ENCODE results near the gene TEX2.
"Not testable (repeated sequence)": the region's sequence is repeated elsewhere in the genome, so short reads cannot be mapped to it uniquely, and the experiment has no call there.

The TEX2 gene

DNA sequence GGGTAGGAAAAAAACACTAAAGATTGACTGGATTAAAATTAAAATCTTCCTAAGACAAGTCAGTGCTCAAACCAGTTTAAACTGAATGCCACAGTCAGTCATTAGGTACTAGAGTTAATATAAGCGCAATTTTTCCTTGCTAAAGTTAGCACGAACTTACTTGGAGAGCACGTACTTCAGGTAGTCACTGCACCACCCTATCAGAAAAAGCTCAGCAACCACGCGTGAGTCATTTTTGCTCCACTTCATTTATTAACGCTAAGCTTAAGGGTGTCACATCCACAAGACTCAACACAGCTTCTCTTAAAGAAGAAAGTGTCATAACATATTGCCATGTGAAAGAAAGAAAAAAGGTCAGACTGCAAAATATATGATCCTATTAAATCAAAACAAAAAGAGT lies 53.1 kb downstream of the TEX2 start:
- H2BK120ac ChIP-seq (ENCODE audit: low read depth, low read length): no peak overlapping the region
- no peak overlapping the region for H2AK5ac ChIP-seq (ENCODE audit: low read length, severe bottlenecking)
- H3K9me3 ChIP-seq (ENCODE audit: control insufficient read depth, low read length): no peaks in the 10 kb centered on the region
- no peak overlapping the region for H3K9ac ChIP-seq (ENCODE audit: low read length)
- H3K18ac ChIP-seq (ENCODE audit: low read depth in 1 of 2, low read length in 2 of 2): no peak overlapping the region
- no peak overlapping the region for H2BK12ac ChIP-seq (ENCODE audit: low read length in 2 of 2)
- H3K36me3 ChIP-seq (ENCODE audit: control insufficient read depth in 1 of 2, insufficient read depth in 2 of 2, low read depth in 1 of 2, low read length in 2 of 2): peaks cover 3 to 17% of the 10 kb centered on the region in 2 experiments
- no peak overlapping the region for H2AFZ ChIP-seq (ENCODE audit: low read depth, low read length)
- no peak overlapping the region for H3K4me3 ChIP-seq (ENCODE audit: insufficient read depth in 1 of 2, low read depth in 1 of 2, low read length in 2 of 2)
- no peak overlapping the region for H3K27ac ChIP-seq (ENCODE audit: low read length, poor library complexity, severe bottlenecking)
- peaks cover 14% of the 10 kb centered on the region for H3K4me1 ChIP-seq (ENCODE audit: control insufficient read depth, insufficient read depth, low read depth, low read length)
- no peak overlapping the region for H3K23ac ChIP-seq (ENCODE audit: low read length in 2 of 2)
- no peak overlapping the region for H2BK5ac ChIP-seq (ENCODE audit: low read depth, low read length, poor library complexity, severe bottlenecking)
- no peak for DNase-seq
- peaks cover 16% of the 10 kb centered on the region for H3K79me1 ChIP-seq (replicated peaks; ENCODE audit: low read length, poor library complexity, severe bottlenecking)
- H3K27me3 ChIP-seq (ENCODE audit: control insufficient read depth in 1 of 2, insufficient read depth in 1 of 2, low read length in 2 of 2): no peaks in the 10 kb centered on the region
- no peak overlapping the region for H4K91ac ChIP-seq (ENCODE audit: low read length)
- no peak overlapping the region for H3K4me2 ChIP-seq (ENCODE audit: low read length, poor library complexity, severe bottlenecking)
- 99% methylated on average over 4 of the region's 6 CpGs for WGBS
- H2BK15ac ChIP-seq (ENCODE audit: low read depth, poor library complexity, severe bottlenecking): no peak overlapping the region
- H3K14ac ChIP-seq (ENCODE audit: low read length in 2 of 2): no peak overlapping the region
- H3K4ac ChIP-seq (ENCODE audit: low read depth in 1 of 2, low read length in 2 of 2): no peak overlapping the region
- no peak overlapping the region for H4K8ac ChIP-seq (ENCODE audit: low read length)

DNA sequence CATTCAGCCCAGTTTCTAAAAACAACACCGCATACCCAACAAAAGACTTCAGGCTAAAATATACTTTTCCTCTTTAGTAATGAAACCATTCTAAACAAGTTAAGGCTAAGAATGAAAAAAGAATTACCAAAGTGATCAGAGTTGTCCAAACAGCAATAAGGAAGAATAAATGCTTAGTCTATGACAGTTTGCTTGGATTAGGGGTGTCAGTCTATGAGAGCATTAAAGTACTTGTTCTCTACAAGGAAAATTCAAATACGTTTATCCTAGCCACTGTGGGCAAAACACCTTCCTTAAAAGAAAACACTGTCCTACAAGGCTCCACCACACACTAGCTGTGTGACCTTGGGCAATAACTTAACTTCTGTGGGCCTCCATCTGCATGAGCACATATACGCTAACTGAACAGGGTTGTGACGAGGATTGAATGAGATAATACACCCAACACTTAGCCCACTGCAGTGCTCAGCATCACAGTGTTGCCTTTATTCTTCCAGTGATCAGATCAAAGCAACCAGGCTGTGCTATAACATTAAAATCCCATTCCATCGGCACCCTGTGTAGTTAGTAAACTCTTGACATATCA lies 53.6 kb downstream of the TEX2 start:
- Histone ChIP-seq H3K27ac (ENCODE audit: low read length, poor library complexity, severe bottlenecking) (no peak overlapping the region), H3K4ac (ENCODE audit: low read depth in 1 of 2, low read length in 2 of 2) (no peak overlapping the region), H3K9me3 (ENCODE audit: control insufficient read depth, low read length) (no peaks in the 10 kb centered on the region), H2BK12ac (ENCODE audit: low read length in 2 of 2) (no peak overlapping the region), H3K27me3 (ENCODE audit: control insufficient read depth in 1 of 2, insufficient read depth in 1 of 2, low read length in 2 of 2) (no peaks in the 10 kb centered on the region), H3K23ac (ENCODE audit: low read length in 2 of 2) (no peak overlapping the region), H3K9ac (ENCODE audit: low read length) (no peak overlapping the region), H2BK5ac (ENCODE audit: low read depth, low read length, poor library complexity, severe bottlenecking) (no peak overlapping the region), H3K79me1 (replicated peaks; ENCODE audit: low read length, poor library complexity, severe bottlenecking) (peaks cover 16% of the 10 kb centered on the region), H2AK5ac (ENCODE audit: low read length, severe bottlenecking) (peak overlapping the region; percentile 14), H2BK120ac (ENCODE audit: low read depth, low read length) (no peak overlapping the region), H4K8ac (ENCODE audit: low read length) (no peak overlapping the region), H2AFZ (ENCODE audit: low read depth, low read length) (no peak overlapping the region), H3K4me2 (ENCODE audit: low read length, poor library complexity, severe bottlenecking) (no peak overlapping the region), H3K36me3 (ENCODE audit: control insufficient read depth in 1 of 2, insufficient read depth in 2 of 2, low read depth in 1 of 2, low read length in 2 of 2) (peaks cover 3 to 17% of the 10 kb centered on the region in 2 experiments), H3K14ac (ENCODE audit: low read length in 2 of 2) (no peak overlapping the region), H3K4me1 (ENCODE audit: control insufficient read depth, insufficient read depth, low read depth, low read length) (peaks cover 10% of the 10 kb centered on the region), H2BK15ac (ENCODE audit: low read depth, poor library complexity, severe bottlenecking) (no peak overlapping the region), H4K91ac (ENCODE audit: low read length) (no peak overlapping the region), H3K18ac (ENCODE audit: low read depth in 1 of 2, low read length in 2 of 2) (no peak overlapping the region), H3K4me3 (ENCODE audit: insufficient read depth in 1 of 2, low read depth in 1 of 2, low read length in 2 of 2) (no peak overlapping the region)
- WGBS: 91% methylated on average over 3 of the region's 5 CpGs
- no peak for DNase-seq

DNA sequence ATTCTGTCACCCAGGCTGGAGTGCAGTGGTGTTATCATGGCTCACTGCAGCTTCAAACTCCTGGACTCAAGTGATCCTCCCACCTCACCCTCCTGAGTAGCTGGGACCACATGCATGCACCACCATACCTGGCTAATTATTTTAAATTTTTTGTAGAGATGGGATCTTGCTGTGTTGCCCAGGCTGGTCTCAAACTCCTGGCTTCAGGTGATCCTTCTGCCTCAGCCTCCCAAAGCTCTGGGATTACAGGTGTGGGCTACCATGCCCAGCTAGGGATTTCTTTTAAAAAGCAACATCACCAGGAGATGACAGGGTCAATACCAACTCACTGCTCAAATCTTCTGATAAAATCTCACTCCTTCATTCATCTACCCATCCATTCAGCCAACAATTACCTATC lies 54.4 kb downstream of the TEX2 start:
- H3K9ac ChIP-seq (ENCODE audit: low read length); H3K14ac ChIP-seq (ENCODE audit: low read length in 2 of 2); H3K4me1 ChIP-seq (ENCODE audit: control insufficient read depth, insufficient read depth, low read depth, low read length); DNase-seq; H3K27ac ChIP-seq (ENCODE audit: low read length, poor library complexity, severe bottlenecking); H2BK120ac ChIP-seq (ENCODE audit: low read depth, low read length); H3K4ac ChIP-seq (ENCODE audit: low read depth in 1 of 2, low read length in 2 of 2); H3K23ac ChIP-seq (ENCODE audit: low read length in 2 of 2); H2AFZ ChIP-seq (ENCODE audit: low read depth, low read length); H2AK5ac ChIP-seq (ENCODE audit: low read length, severe bottlenecking); H2BK5ac ChIP-seq (ENCODE audit: low read depth, low read length, poor library complexity, severe bottlenecking); H3K18ac ChIP-seq (ENCODE audit: low read depth in 1 of 2, low read length in 2 of 2); H3K4me2 ChIP-seq (ENCODE audit: low read length, poor library complexity, severe bottlenecking); H3K9me3 ChIP-seq (ENCODE audit: control insufficient read depth, low read length); H3K27me3 ChIP-seq (ENCODE audit: control insufficient read depth in 1 of 2, insufficient read depth in 1 of 2, low read length in 2 of 2); H4K91ac ChIP-seq (ENCODE audit: low read length); H4K8ac ChIP-seq (ENCODE audit: low read length); H2BK15ac ChIP-seq (ENCODE audit: low read depth, poor library complexity, severe bottlenecking); H3K4me3 ChIP-seq (ENCODE audit: insufficient read depth in 1 of 2, low read depth in 1 of 2, low read length in 2 of 2); H2BK12ac ChIP-seq (ENCODE audit: low read length in 2 of 2): not testable (repeated sequence)
- Histone ChIP-seq H3K36me3 (ENCODE audit: control insufficient read depth in 1 of 2, insufficient read depth in 2 of 2, low read depth in 1 of 2, low read length in 2 of 2) (peaks cover 3 to 14% of the 10 kb centered on the region in 2 experiments), H3K79me1 (replicated peaks; ENCODE audit: low read length, poor library complexity, severe bottlenecking) (peaks cover 16% of the 10 kb centered on the region)

DNA sequence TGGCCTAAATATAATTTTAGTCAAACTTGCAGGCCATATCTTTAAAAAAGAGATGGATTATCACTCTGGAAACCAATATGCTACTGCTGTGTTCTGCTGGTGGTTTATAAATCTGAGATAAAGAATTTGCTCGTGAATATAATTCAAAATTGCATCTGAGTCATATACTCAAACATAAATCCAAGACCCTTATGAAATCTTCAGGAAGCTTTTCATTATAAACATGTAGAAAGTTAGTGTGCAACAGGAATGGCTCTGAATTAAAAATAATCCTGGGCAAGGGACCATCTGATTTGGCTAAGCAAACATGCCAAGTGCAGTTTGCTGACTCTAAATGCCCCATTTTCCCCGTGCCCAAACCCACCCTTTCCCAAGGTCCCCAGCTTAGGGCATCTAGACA lies 57.3 kb downstream of the TEX2 start:
- H3K4me3 ChIP-seq (ENCODE audit: insufficient read depth in 1 of 2, low read depth in 1 of 2, low read length in 2 of 2): no peak overlapping the region
- no peak overlapping the region for H2AK5ac ChIP-seq (ENCODE audit: low read length, severe bottlenecking)
- H2BK5ac ChIP-seq (ENCODE audit: low read depth, low read length, poor library complexity, severe bottlenecking): no peak overlapping the region
- no peak overlapping the region for H2BK15ac ChIP-seq (ENCODE audit: low read depth, poor library complexity, severe bottlenecking)
- no peak overlapping the region for H3K4ac ChIP-seq (ENCODE audit: low read depth in 1 of 2, low read length in 2 of 2)
- H3K4me1 ChIP-seq (ENCODE audit: control insufficient read depth, insufficient read depth, low read depth, low read length): peaks cover 10% of the 10 kb centered on the region
- no peak overlapping the region for H3K14ac ChIP-seq (ENCODE audit: low read length in 2 of 2)
- peaks cover 23% of the 10 kb centered on the region for H3K79me1 ChIP-seq (replicated peaks; ENCODE audit: low read length, poor library complexity, severe bottlenecking)
- no peak overlapping the region for H4K8ac ChIP-seq (ENCODE audit: low read length)
- H4K91ac ChIP-seq (ENCODE audit: low read length): no peak overlapping the region
- H3K36me3 ChIP-seq (ENCODE audit: control insufficient read depth in 1 of 2, insufficient read depth in 2 of 2, low read depth in 1 of 2, low read length in 2 of 2): no peaks in the 10 kb centered on the region
- H3K27ac ChIP-seq (ENCODE audit: low read length, poor library complexity, severe bottlenecking): no peak overlapping the region
- no peak overlapping the region for H3K9ac ChIP-seq (ENCODE audit: low read length)
- H2BK120ac ChIP-seq (ENCODE audit: low read depth, low read length): no peak overlapping the region
- WGBS: 94% methylated on average over 1 of the region's 2 CpGs
- H3K23ac ChIP-seq (ENCODE audit: low read length in 2 of 2): no peak overlapping the region
- H3K9me3 ChIP-seq (ENCODE audit: control insufficient read depth, low read length): no peaks in the 10 kb centered on the region
- no peaks in the 10 kb centered on the region for H3K27me3 ChIP-seq (ENCODE audit: control insufficient read depth in 1 of 2, insufficient read depth in 1 of 2, low read length in 2 of 2)
- no peak overlapping the region for H3K4me2 ChIP-seq (ENCODE audit: low read length, poor library complexity, severe bottlenecking)
- H2AFZ ChIP-seq (ENCODE audit: low read depth, low read length): no peak overlapping the region
- no peak for DNase-seq
- H3K18ac ChIP-seq (ENCODE audit: low read depth in 1 of 2, low read length in 2 of 2): no peak overlapping the region
- H2BK12ac ChIP-seq (ENCODE audit: low read length in 2 of 2): no peak overlapping the region
